ENCODE data around the gene WNT2.

- TF ChIP-seq CTCF (IDR thresholded peaks at IDR 0.05; ENCODE audit: insufficient read depth, low read depth, low read length) (no peak), EZH2 (IDR thresholded peaks at IDR 0.05; ENCODE audit: insufficient read depth, low read length) (no peak)
Observed at GRCh38 chr7:117272017-117272759, 50.7 kb downstream of the WNT2 start.
